Measurements from ENCODE around the gene NPTX2. TPM values are rescaled to one million over a fixed set of nuclear protein-coding genes. Genes with fewer than 3 reads are reported as not detected.

The NPTX2 gene
- total and polyA plus RNA-seq, 10 of the 15 experiments (the other 5 are each of a cell fraction or from before 2014, with no cell fraction given) = 0.04 TPM; not detected in 9

GRCh38 chr7:98661607-98662006, 44.5 kb downstream of the NPTX2 start (continued):
- TF ChIP-seq GATAD2B (conservative IDR thresholded peaks at IDR 0.05; ENCODE audit: low read depth) = no peak
- no peak for TF ChIP-seq SMAD1 (IDR thresholded peaks at IDR 0.05; ENCODE audit: low read depth, partially characterized antibody)
- no peak for TF ChIP-seq SPI1 (IDR thresholded peaks at IDR 0.05; ENCODE audit: borderline replicate concordance, insufficient read depth, low read depth, low read length)
- TF ChIP-seq TBL1XR1 (IDR thresholded peaks at IDR 0.05; ENCODE audit: low read depth, low read length) = no peak
- no peak for TF ChIP-seq MEF2B (IDR thresholded peaks at IDR 0.05; ENCODE audit: partially characterized antibody, poor library complexity, severe bottlenecking)

- WGBS (ENCODE audit: insufficient coverage, insufficient replicate concordance, low lambda C conversion rate, missing lambda C conversion rate) = 22% methylated on average over 4 of the region's 4 CpGs
- H3K4me2 ChIP-seq (ENCODE audit: control insufficient read depth, insufficient read depth) = no peak overlapping the region
- no peaks in the 10 kb centered on the region for H3K4me1 ChIP-seq (ENCODE audit: control insufficient read depth, insufficient read depth, low read length)
- no peak overlapping the region for H3K4me3 ChIP-seq
- no peaks in the 10 kb centered on the region; the same call in 2 of the 3 replicates for H3K9me3 ChIP-seq (replicated peaks; ENCODE audit: control insufficient read depth, insufficient read depth, low read length)
- ChIA-PET RAD21 (ENCODE audit: unreplicated experiment) (interaction anchor here (0.5 kb wide), 1 partner anchor 233 kb away, joined by 3 read pairs; no protein-coding TSS in a partner anchor), SMC1A (ENCODE audit: uncharacterized antibody, unreplicated experiment) (no interaction called here), POLR2A (no interaction called here), CTCF (no interaction called here)
- H3K36me3 ChIP-seq (ENCODE audit: control insufficient read depth in 2 of 2, insufficient read depth in 2 of 2, low read length in 1 of 2) = no peaks in the 10 kb centered on the region
- no peak overlapping the region for H2AFZ ChIP-seq (ENCODE audit: control insufficient read depth, low read depth, low read length)
- no TSS peak for BruUV-seq (replicated peaks)
- FAIRE-seq (no peak), ATAC-seq (no peak), DNase-seq (ENCODE audit: low read depth, low spot score) (no peak)
- TF ChIP-seq HCFC1 (IDR thresholded peaks at IDR 0.05; ENCODE audit: low read length) (no peak), SMAD1 (IDR thresholded peaks at IDR 0.05; ENCODE audit: low read depth, partially characterized antibody) (no peak), ZSCAN29 (IDR thresholded peaks at IDR 0.05) (no peak), NR2C2 (IDR thresholded peaks at IDR 0.05; ENCODE audit: borderline replicate concordance, control insufficient read depth, insufficient read length, low read depth) (no peak), SREBF1 (IDR thresholded peaks at IDR 0.05; ENCODE audit: low read length) (no peak)
- H3K27me3 ChIP-seq (replicated peaks in 1 of 2; ENCODE audit: control insufficient read depth in 2 of 2, insufficient read depth in 2 of 2, low read length in 1 of 2) = no peaks in the 10 kb centered on the region
- no peak overlapping the region for H3K27ac ChIP-seq (ENCODE audit: control insufficient read depth, insufficient read depth)
- H3K79me2 ChIP-seq (ENCODE audit: control insufficient read depth, insufficient read depth, low read length) = no peaks in the 10 kb centered on the region
- in situ Hi-C loops (cut with MboI) (no loop called here), intact Hi-C loops (cut with micrococcal nuclease; ENCODE audit: unreplicated experiment) (no loop called here)
- no peak overlapping the region for H3K9ac ChIP-seq (ENCODE audit: control insufficient read depth, insufficient read depth, low read length)
- no peaks in the 10 kb centered on the region for H4K20me1 ChIP-seq (ENCODE audit: control insufficient read depth, insufficient read depth)
These were observed 45.2 kb downstream of the NPTX2 start for GRCh38 chr7:98662289-98662688.
